H9 (cell line): ENCODE results near the gene PSMB5. TPM values are rescaled to one million over a fixed set of nuclear protein-coding genes. Genes with fewer than 3 reads are reported as not detected.
A peak's percentile ranks its signal among the peaks of the same experiment; 100 is the strongest.

Experiments
- DNase-seq: peaks from one replicate; pipeline ENCODE4 v3.0.0-alpha.2; 2017
- H2AFZ ChIP-seq: one replicate; pipeline ENCODE4 v1.6.1; 2013; ENCODE audit warnings: mild to moderate bottlenecking, low read length, control low read depth, moderate library complexity
- H2AK5ac ChIP-seq: 2 replicates; pipeline ENCODE4 v1.6.1; 2013; ENCODE audit warnings: low read length, control low read depth, mixed read lengths; ENCODE audit not compliant: insufficient read length
- H2BK120ac ChIP-seq: one replicate; pipeline ENCODE4 v1.6.1; 2013; ENCODE audit warnings: low read depth, mild to moderate bottlenecking, low read length, control low read depth, inconsistent platforms; ENCODE audit not compliant: poor library complexity, severe bottlenecking
- H2BK12ac ChIP-seq: 2 replicates; pipeline ENCODE4 v1.6.1; 2013; ENCODE audit warnings: low read length, control low read depth, mixed read lengths, low read depth; ENCODE audit not compliant: insufficient read length
- H2BK15ac ChIP-seq: 2 replicates; pipeline ENCODE4 v1.6.1; 2013; ENCODE audit warnings: low read depth, low read length, control low read depth
- H2BK20ac ChIP-seq: one replicate; pipeline ENCODE4 v1.6.1; 2013; ENCODE audit warnings: low read depth, mild to moderate bottlenecking, low read length, control low read depth, inconsistent platforms; ENCODE audit not compliant: poor library complexity, severe bottlenecking
- H2BK5ac ChIP-seq: 2 replicates; pipeline ENCODE4 v1.6.1; 2013; ENCODE audit warnings: low read length, control low read depth, mixed read lengths; ENCODE audit not compliant: insufficient read length
- H3K14ac ChIP-seq: 2 replicates; pipeline ENCODE4 v1.6.1; 2013; ENCODE audit warnings: low read length, control low read depth; ENCODE audit not compliant: insufficient read depth
- H3K18ac ChIP-seq: 2 replicates; pipeline ENCODE4 v1.6.1; 2013; ENCODE audit warnings: low read depth, mild to moderate bottlenecking, mixed read lengths, low read length, control low read depth; ENCODE audit not compliant: insufficient read length
- H3K23ac ChIP-seq: 2 replicates; pipeline ENCODE4 v1.6.1; 2013; ENCODE audit warnings: low read length, control low read depth, mixed read lengths, low read depth; ENCODE audit not compliant: insufficient read length
- H3K23me2 ChIP-seq: 2 replicates; pipeline ENCODE4 v1.6.1; 2013; ENCODE audit warnings: low read depth, mild to moderate bottlenecking, mixed read lengths, low read length, control low read depth; ENCODE audit not compliant: insufficient read length, poor library complexity, severe bottlenecking
- H3K27ac ChIP-seq: 2 replicates; pipeline ENCODE4 v1.5.1; 2013; ENCODE audit warnings: low read length, control low read depth, mixed read lengths, low read depth; ENCODE audit not compliant: insufficient read length
- H3K27me3 ChIP-seq: 2 replicates; pipeline ENCODE4 v1.6.1; 2013; ENCODE audit warnings: low read length, control low read depth, inconsistent platforms; ENCODE audit not compliant: insufficient read depth
- H3K4ac ChIP-seq: 2 replicates; pipeline ENCODE4 v1.6.1; 2013; ENCODE audit warnings: low read depth, mild to moderate bottlenecking, control low read depth, inconsistent platforms, low read length, moderate library complexity
- H3K4me1 ChIP-seq: 2 replicates; pipeline ENCODE4 v1.6.1; 2013; ENCODE audit warnings: low read length, control low read depth, inconsistent platforms; ENCODE audit not compliant: insufficient read depth
- H3K4me2 ChIP-seq: 2 replicates; pipeline ENCODE4 v1.6.1; 2013; ENCODE audit warnings: low read length, control low read depth, mixed read lengths; ENCODE audit not compliant: insufficient read length, insufficient read depth
- H3K56ac ChIP-seq: 2 replicates; pipeline ENCODE4 v1.6.1; 2013; ENCODE audit warnings: low read depth, mild to moderate bottlenecking, mixed read lengths, low read length, control low read depth; ENCODE audit not compliant: insufficient read length
- H3K79me1 ChIP-seq: 2 replicates; pipeline ENCODE4 v1.6.1; 2013; ENCODE audit warnings: low read depth, mild to moderate bottlenecking, moderate library complexity, low read length, control low read depth, inconsistent platforms; ENCODE audit not compliant: insufficient read depth, poor library complexity, severe bottlenecking
- H3K79me2 ChIP-seq: 2 replicates; pipeline ENCODE4 v1.6.1; 2013; ENCODE audit warnings: low read length, control low read depth, inconsistent platforms; ENCODE audit not compliant: insufficient read depth
- H3K9ac ChIP-seq: 2 replicates; pipeline ENCODE4 v1.6.1; 2013; ENCODE audit warnings: low read length, control low read depth, mixed read lengths; ENCODE audit not compliant: insufficient read length; ENCODE audit errors: extremely low read depth
- H3K9me3 ChIP-seq: one replicate; pipeline ENCODE4 v1.6.1; 2013; ENCODE audit warnings: low read depth, low read length, inconsistent platforms; ENCODE audit not compliant: control insufficient read depth
- H3T11ph ChIP-seq: one replicate; pipeline ENCODE4 v1.6.1; 2013; ENCODE audit warnings: mild to moderate bottlenecking, low read length, control low read depth, inconsistent platforms
- H4K20me1 ChIP-seq: one replicate; pipeline ENCODE4 v1.6.1; 2013; ENCODE audit not compliant: control insufficient read depth, insufficient read length, insufficient read depth
- H4K5ac ChIP-seq: 2 replicates; pipeline ENCODE4 v1.6.1; 2013; ENCODE audit warnings: low read depth, mild to moderate bottlenecking, mixed read lengths, low read length, control low read depth; ENCODE audit not compliant: insufficient read length
- H4K8ac ChIP-seq: replicated peaks from 2 replicates; pipeline ENCODE4 v1.6.1; 2013; ENCODE audit warnings: low read length, control low read depth, mixed read lengths, low read depth; ENCODE audit not compliant: insufficient read length
- H4K91ac ChIP-seq: 2 replicates; pipeline ENCODE4 v1.6.1; 2013; ENCODE audit warnings: low read depth, mild to moderate bottlenecking, moderate library complexity, mixed read lengths, low read length, control low read depth; ENCODE audit not compliant: insufficient read length
- H3K27ac Mint-ChIP-seq, 3 experiments: 2 replicates in 2 of 3; 3 replicates in 1 of 3; pipeline ENCODE4 v1.8.0; 2020 to 2021; ENCODE audit warnings: mixed read lengths in 3 of 3, mild to moderate bottlenecking in 1 of 3, moderate library complexity in 1 of 3
- H3K27me3 Mint-ChIP-seq: 2 replicates; pipeline ENCODE4 v1.8.0; 2021; ENCODE audit warnings: low read depth, mild to moderate bottlenecking, moderate library complexity, mixed read lengths
- H3K36me3 Mint-ChIP-seq, 3 experiments: 2 replicates in 2 of 3; 3 replicates in 1 of 3; pipeline ENCODE4 v1.8.0; 2020 to 2021; ENCODE audit warnings: low read depth in 3 of 3, mixed read lengths in 3 of 3; ENCODE audit not compliant: insufficient read depth in 1 of 3
- H3K4me1 Mint-ChIP-seq, 2 experiments: 2 replicates each; pipeline ENCODE4 v1.8.0; 2020; ENCODE audit warnings: mixed read lengths in 2 of 2
- H3K4me3 Mint-ChIP-seq, 2 experiments: 2 replicates in 1 of 2; 3 replicates in 1 of 2; pipeline ENCODE4 v1.8.0; 2020 to 2021; ENCODE audit warnings: mild to moderate bottlenecking in 2 of 2, mixed read lengths in 2 of 2, moderate library complexity in 1 of 2
- H3K9me3 Mint-ChIP-seq, 2 experiments: 2 replicates in 1 of 2; 3 replicates in 1 of 2; pipeline ENCODE4 v1.8.0; 2020; ENCODE audit warnings: mild to moderate bottlenecking in 2 of 2, mixed read lengths in 2 of 2, moderate library complexity in 1 of 2
- WGBS: extraction: QIAGEN DNeasy Blood & Tissue Kit; methylation state at CpG from one replicate; pipeline ENCODE4 v1.1.7; 2013; ENCODE audit warnings: missing lambda C conversion rate, low lambda C conversion rate, mixed read lengths; ENCODE audit not compliant: insufficient read length; ENCODE audit errors: extremely low coverage; 5-methylcytosine and 5-hydroxymethylcytosine counted together
- total RNA-seq: library from RNA; stranded (reverse); gene quantifications from 2 replicates; pipeline ENCODE4 v1.2.1, GENCODE V29; 2021
- TF ChIP-seq, protein P1 (sequence below): fragments of 200-600 bp; sonication (generic); conservative IDR thresholded peaks from 3 replicates; pipeline ENCODE4 v1.8.0; 2021; ENCODE audit warnings: antibody characterized with exemption, mild to moderate bottlenecking

Gene PSMB5
- total RNA-seq, 1 experiment from 2014 or later = 252 TPM

DNA sequence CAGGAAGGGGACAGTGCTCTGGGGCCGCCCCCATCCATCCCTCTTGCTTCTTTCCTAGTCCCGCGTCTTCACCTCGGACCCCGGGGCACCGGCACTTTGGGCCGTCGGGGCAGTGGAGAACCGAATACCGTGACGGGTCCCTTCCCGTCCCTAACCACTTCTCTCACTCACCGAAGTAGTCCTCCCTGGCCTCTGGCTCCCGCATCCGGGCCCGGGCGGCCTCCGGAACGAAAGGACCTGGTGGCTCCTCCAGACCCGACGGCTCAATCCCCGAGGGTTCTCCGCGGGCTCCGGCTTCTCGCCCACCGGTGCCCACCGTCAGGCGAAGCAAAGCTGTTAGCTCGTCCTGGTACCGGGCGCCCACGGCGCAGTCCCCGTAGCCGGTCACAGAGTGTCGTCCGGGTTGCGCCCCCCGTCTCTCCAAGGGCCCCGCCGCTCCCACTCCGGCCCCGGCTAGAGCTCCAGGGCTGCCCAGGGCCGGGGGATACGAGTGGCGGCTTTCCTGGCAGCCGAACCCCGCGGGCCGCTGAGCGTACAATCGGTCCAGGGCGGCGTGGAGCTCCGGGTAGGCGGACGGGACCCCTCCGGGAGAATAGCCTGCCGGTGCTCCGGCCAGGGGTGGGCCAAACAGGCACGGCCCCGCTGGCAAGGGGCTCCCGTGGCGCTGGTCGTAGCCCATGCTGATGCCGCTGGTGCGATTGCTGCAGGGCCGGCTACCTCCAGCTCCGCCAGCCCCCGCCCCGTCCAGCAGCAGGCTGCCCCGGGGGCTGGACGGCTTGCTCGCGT is 53.4 kb downstream of the PSMB5 start:
- Histone ChIP-seq H3K4me2 (peak overlapping the region; percentile 96), H4K20me1 (peaks cover 3% of the 10 kb centered on the region)
- H3K4me3 Mint-ChIP-seq = no peak overlapping the region; a peak in 2 of 5 replicates

More for the DNA sequence above, 53.4 kb downstream of the PSMB5 start:
- WGBS = no CpG with 5 or more reads among the region's 76 CpGs
- Histone ChIP-seq H3K14ac (peak overlapping the region; percentile 84), H2AFZ (no peak overlapping the region), H3K9me3 (no peaks in the 10 kb centered on the region), H3K18ac (peak overlapping the region; percentile 83), H4K91ac (peak overlapping the region; percentile 78), H3K9ac (peak overlapping the region; percentile 69), H2BK5ac (no peak overlapping the region), H3K56ac (no peak overlapping the region), H3K4ac (no peak overlapping the region), H3K23me2 (peaks cover 17% of the 10 kb centered on the region), H4K8ac (no peak overlapping the region), H2BK12ac (no peak overlapping the region), H2BK120ac (no peak overlapping the region), H3K23ac (no peak overlapping the region), H3K4me1 (peaks cover 20% of the 10 kb centered on the region), H2BK15ac (no peak overlapping the region), H2BK20ac (no peak overlapping the region), H3K79me2 (0 out of 2 replicates have a peak, but pooled peaks cover 2% of the 10 kb centered on the region), H3T11ph (no peak overlapping the region), H3K79me1 (no peaks in the 10 kb centered on the region), H3K27ac (no peak overlapping the region), H2AK5ac (no peak overlapping the region), H4K5ac (no peak overlapping the region), H3K27me3 (no peaks in the 10 kb centered on the region)
- Mint-ChIP-seq H3K36me3 (peaks cover 13 to 50% (median 42%) of the 10 kb centered on the region in 3 experiments; a peak in 6 of 7 replicates), H3K27me3 (no peaks in the 10 kb centered on the region; the same call in 1 of the 2 replicates), H3K4me1 (peaks cover 39 to 41% of the 10 kb centered on the region in 2 experiments), H3K27ac (peak overlapping the region in 2 of 3 experiments; percentile 35 to 45; a peak in 2 of 7 replicates), H3K9me3 (peaks cover 0 to 12% of the 10 kb centered on the region in 2 experiments; a peak in 2 of 5 replicates)
- DNase-seq = peak; percentile 47
- TF ChIP-seq, protein P1, sequence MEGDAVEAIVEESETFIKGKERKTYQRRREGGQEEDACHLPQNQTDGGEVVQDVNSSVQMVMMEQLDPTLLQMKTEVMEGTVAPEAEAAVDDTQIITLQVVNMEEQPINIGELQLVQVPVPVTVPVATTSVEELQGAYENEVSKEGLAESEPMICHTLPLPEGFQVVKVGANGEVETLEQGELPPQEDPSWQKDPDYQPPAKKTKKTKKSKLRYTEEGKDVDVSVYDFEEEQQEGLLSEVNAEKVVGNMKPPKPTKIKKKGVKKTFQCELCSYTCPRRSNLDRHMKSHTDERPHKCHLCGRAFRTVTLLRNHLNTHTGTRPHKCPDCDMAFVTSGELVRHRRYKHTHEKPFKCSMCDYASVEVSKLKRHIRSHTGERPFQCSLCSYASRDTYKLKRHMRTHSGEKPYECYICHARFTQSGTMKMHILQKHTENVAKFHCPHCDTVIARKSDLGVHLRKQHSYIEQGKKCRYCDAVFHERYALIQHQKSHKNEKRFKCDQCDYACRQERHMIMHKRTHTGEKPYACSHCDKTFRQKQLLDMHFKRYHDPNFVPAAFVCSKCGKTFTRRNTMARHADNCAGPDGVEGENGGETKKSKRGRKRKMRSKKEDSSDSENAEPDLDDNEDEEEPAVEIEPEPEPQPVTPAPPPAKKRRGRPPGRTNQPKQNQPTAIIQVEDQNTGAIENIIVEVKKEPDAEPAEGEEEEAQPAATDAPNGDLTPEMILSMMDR = no peak
